B cell (primary cell): Measurements from ENCODE around the gene GRIP2. TPM values are rescaled to one million over a fixed set of nuclear protein-coding genes. Genes with fewer than 3 reads are reported as not detected.

Experiments used
- ATAC-seq: fragments of 200-7000 bp; cut with Tn5 transposase; one replicate; pipeline ENCODE4 v1.10.0; 2021; ENCODE audit warnings: low read depth, mild to moderate bottlenecking, moderate number of reproducible peaks, moderate library complexity
- CTCF ChIA-PET: fragments of 350-600 bp; sonication (Branson Sonifier 250); formaldehyde crosslinking; loops from one replicate; lab custom pipeline; 2021; ENCODE audit warnings: antibody characterized with exemption, inconsistent platforms; lab: Charles Lee
- POLR2A ChIA-PET: fragments of 350-600 bp; sonication (Branson Sonifier 250); formaldehyde crosslinking; loops from one replicate; lab custom pipeline; 2021; ENCODE audit warnings: antibody characterized with exemption; lab: Charles Lee
- DNase-seq: peaks from one replicate; pipeline ENCODE4 v3.0.0; 2013
- H2AFZ ChIP-seq: 2 replicates; pipeline ENCODE4 v1.6.1; 2012; ENCODE audit warnings: mild to moderate bottlenecking, low read depth, low read length; ENCODE audit not compliant: insufficient read depth, poor library complexity, severe bottlenecking
- H3K27ac ChIP-seq, 2 donors: 1 replicate in 1 of 2; 2 replicates in 1 of 2; pipeline ENCODE4 v1.5.1; 2012 to 2013; ENCODE audit warnings: low read length in 2 of 2, mild to moderate bottlenecking in 2 of 2, moderate library complexity in 1 of 2
- H3K27me3 ChIP-seq, 4 experiments: fragments of 200-600 bp in 1 of 4; sonication (generic) in 1 of 4; replicated peaks in 1 of 4; 1 replicate in 2 of 4; 2 replicates in 2 of 4; pipeline versions ENCODE4 v1.6.1 to v1.7.0; 2013 to 2016; ENCODE audit warnings: low read length in 3 of 4, mild to moderate bottlenecking in 2 of 4, mixed read lengths in 1 of 4, moderate library complexity in 1 of 4; ENCODE audit not compliant: insufficient read depth in 4 of 4, control insufficient read depth in 3 of 4; ENCODE audit errors: control extremely low read depth in 1 of 4
- H3K36me3 ChIP-seq, 2 experiments: replicated peaks in 1 of 2; 1 replicate in 1 of 2; 2 replicates in 1 of 2; pipeline versions ENCODE4 v1.6.1 to v1.7.1; 2013; ENCODE audit warnings: low read length in 1 of 2; ENCODE audit not compliant: insufficient read depth in 2 of 2, control insufficient read depth in 1 of 2; ENCODE audit errors: control extremely low read depth in 1 of 2, extremely low read depth in 1 of 2
- H3K4me1 ChIP-seq, 2 donors: fragments of 200-600 bp in 1 of 2; sonication (generic) in 1 of 2; 1 replicate in 1 of 2; 2 replicates in 1 of 2; pipeline versions ENCODE4 v1.5.1 to v1.6.1; 2013 to 2017; ENCODE audit warnings: low read length in 2 of 2; ENCODE audit not compliant: control insufficient read depth in 2 of 2, insufficient read depth in 2 of 2
- H3K4me2 ChIP-seq: replicated peaks from 2 replicates; pipeline ENCODE3; 2012; ENCODE audit warnings: mild to moderate bottlenecking, low read depth, low read length; ENCODE audit not compliant: poor library complexity, severe bottlenecking
- H3K4me3 ChIP-seq, 5 experiments: fragments of 200-600 bp in 1 of 5; sonication (generic) in 1 of 5; 1 replicate in 3 of 5; 2 replicates in 2 of 5; pipeline versions ENCODE4 v1.5.1 to v1.7.0; 2011 to 2016; ENCODE audit warnings: low read length in 4 of 5, mild to moderate bottlenecking in 4 of 5, low read depth in 2 of 5, control low read depth in 1 of 5, moderate library complexity in 1 of 5; ENCODE audit not compliant: insufficient read depth in 1 of 5; ENCODE audit errors: control extremely low read depth in 1 of 5, extremely low read depth in 1 of 5
- H3K79me2 ChIP-seq: fragments of 200-600 bp; sonication (generic); one replicate; pipeline ENCODE4 v1.6.0; 2016; ENCODE audit warnings: low read length; ENCODE audit not compliant: control insufficient read depth, insufficient read depth
- H3K9ac ChIP-seq: fragments of 200-600 bp; sonication (generic); 2 replicates; pipeline ENCODE4 v1.6.1; 2017; ENCODE audit warnings: mild to moderate bottlenecking, low read length, moderate library complexity
- H3K9me3 ChIP-seq, 3 donors: one replicate each; pipeline versions ENCODE4 v1.6.1 to v1.7.1; 2013; ENCODE audit warnings: low read length in 2 of 3; ENCODE audit not compliant: control insufficient read depth in 2 of 3, insufficient read depth in 1 of 3; ENCODE audit errors: control extremely low read depth in 1 of 3
- H4K20me1 ChIP-seq: 2 replicates; pipeline ENCODE4 v1.6.0; 2012; ENCODE audit warnings: mild to moderate bottlenecking, low read length; ENCODE audit not compliant: insufficient read depth, control insufficient read depth, poor library complexity, severe bottlenecking
- H3K27ac Mint-ChIP-seq: one replicate; pipeline ENCODE4 v1.8.0; 2021; ENCODE audit warnings: mixed read lengths
- H3K27me3 Mint-ChIP-seq: one replicate; pipeline ENCODE4 v1.8.0; 2021; ENCODE audit warnings: mixed read lengths
- H3K4me1 Mint-ChIP-seq: one replicate; pipeline ENCODE4 v1.8.0; 2021; ENCODE audit warnings: mixed read lengths
- H3K4me3 Mint-ChIP-seq: one replicate; pipeline ENCODE4 v1.8.0; 2021; ENCODE audit warnings: mixed read lengths
- H3K9me3 Mint-ChIP-seq: one replicate; pipeline ENCODE4 v1.8.0; 2022; ENCODE audit warnings: mixed read lengths; ENCODE audit not compliant: insufficient read depth
- CTCF ChIP-seq: fragments of 200-600 bp; IDR thresholded peaks from one replicate; pipeline ENCODE4 v1.8.0; 2022; ENCODE audit warnings: antibody characterized with exemption, mild to moderate bottlenecking
- EZH2 ChIP-seq: IDR thresholded peaks from 2 replicates; pipeline ENCODE4 v1.6.1; 2012; ENCODE audit warnings: borderline replicate concordance, low read depth, mild to moderate bottlenecking, moderate library complexity, low read length; ENCODE audit not compliant: insufficient read depth, poor library complexity, severe bottlenecking
- WGBS: methylation state at CpG from one replicate; pipeline ENCODE4 v1.1.5; 2013; ENCODE audit warnings: missing lambda C conversion rate; ENCODE audit not compliant: insufficient coverage; 5-methylcytosine and 5-hydroxymethylcytosine counted together
- intact Hi-C: fragments of 100-400 bp; cut with micrococcal nuclease; formaldehyde crosslinking; loops from one replicate; pipeline ENCODE4 v1.10.0; 2022
- polyA plus RNA-seq: library from polyadenylated mRNA; depleted of rRNA; stranded (reverse); fragments of >200 nt; gene quantifications from 2 replicates; pipeline ENCODE4 v1.2.3, GENCODE V29; 2012
- total RNA-seq, 2 donors: library from RNA; stranded (reverse); fragments of 120-200 nt in 1 of 2; gene quantifications; 1 replicate in 1 of 2; 2 replicates in 1 of 2; pipeline versions ENCODE4 v1.2.3 to v1.2.4, GENCODE V29; 2013 to 2022

GRIP2 gene
- total and polyA plus RNA-seq, 2 donors (not counting 1 experiment from before 2014, with no cell fraction given): not detected

- H3K9me3 ChIP-seq: no peaks in the 10 kb centered on the region
- DNase-seq (no peak), ATAC-seq (no peak)
- no peak overlapping the region for H2AFZ ChIP-seq
- H3K36me3 ChIP-seq: peaks cover 0 to 45% of the 10 kb centered on the region in 2 experiments
- H3K27me3 Mint-ChIP-seq: no peaks in the 10 kb centered on the region
- TF ChIP-seq EZH2 (no peak), CTCF (no peak)
- POLR2A ChIA-PET: no interaction called here
- no peaks in the 10 kb centered on the region for H3K4me1 Mint-ChIP-seq
- WGBS: 93% methylated on average over 3 of the region's 7 CpGs
- no peaks in the 10 kb centered on the region for H3K4me1 ChIP-seq
- no peak overlapping the region for H3K4me2 ChIP-seq
- no peaks in the 10 kb centered on the region for H3K9me3 Mint-ChIP-seq
- no peak overlapping the region for H3K4me3 ChIP-seq
- no peak overlapping the region for H3K27ac ChIP-seq
- intact Hi-C loops: no loop called here
- H3K27me3 ChIP-seq: no peaks in the 10 kb centered on the region
- no peak overlapping the region for H3K9ac ChIP-seq
- no peaks in the 10 kb centered on the region for H4K20me1 ChIP-seq
- no peaks in the 10 kb centered on the region for H3K79me2 ChIP-seq
- CTCF ChIA-PET: interaction anchor here (0.9 kb wide), 1 partner anchor 22 kb away, joined by 3 read pairs; no protein-coding TSS in a partner anchor
- no peak overlapping the region for H3K4me3 Mint-ChIP-seq
- no peak overlapping the region for H3K27ac Mint-ChIP-seq
Measured at GRCh38 chr3:14487821-14488220, 52.3 kb downstream of the GRIP2 start.

- H3K9me3 Mint-ChIP-seq: no peaks in the 10 kb centered on the region
- Histone ChIP-seq H4K20me1 (no peaks in the 10 kb centered on the region), H3K27ac (no peak overlapping the region), H3K79me2 (no peaks in the 10 kb centered on the region), H3K4me1 (no peaks in the 10 kb centered on the region), H3K27me3 (no peaks in the 10 kb centered on the region), H3K9me3 (no peaks in the 10 kb centered on the region), H3K4me3 (no peak overlapping the region), H3K9ac (no peak overlapping the region), H3K36me3 (peaks cover 0 to 51% of the 10 kb centered on the region in 2 experiments), H2AFZ (no peak overlapping the region), H3K4me2 (no peak overlapping the region)
- no peak overlapping the region for H3K4me3 Mint-ChIP-seq
- no peak for TF ChIP-seq CTCF
- TF ChIP-seq EZH2: no peak
- no peak for DNase-seq
- ChIA-PET CTCF (interaction anchor here (0.9 kb wide), 1 partner anchor 22 kb away, joined by 3 read pairs; no protein-coding TSS in a partner anchor), POLR2A (no interaction called here)
- H3K4me1 Mint-ChIP-seq: no peaks in the 10 kb centered on the region
- H3K27ac Mint-ChIP-seq: no peak overlapping the region
- no peaks in the 10 kb centered on the region for H3K27me3 Mint-ChIP-seq
- WGBS: 96% methylated on average over 6 of the region's 8 CpGs
- ATAC-seq: no peak
- intact Hi-C loops: no loop called here
Measured at GRCh38 chr3:14487086-14487485, 53.1 kb downstream of the GRIP2 start.
